Stimulated activated CD4-positive, alpha-beta T cell treated with anti-CD3 and anti-CD28 coated beads, TNF-alpha, amount 100 ng/mL, for 1 hour (primary cell): Measurements from ENCODE around the gene NUDT22.

ENCODE experiments used
- DNase-seq, 3 donors: peaks; one replicate each; pipeline ENCODE4 v3.0.0-alpha.2; 2020; ENCODE audit warnings: low read depth in 3 of 3, low spot score in 1 of 3

NUDT22 gene

DNA sequence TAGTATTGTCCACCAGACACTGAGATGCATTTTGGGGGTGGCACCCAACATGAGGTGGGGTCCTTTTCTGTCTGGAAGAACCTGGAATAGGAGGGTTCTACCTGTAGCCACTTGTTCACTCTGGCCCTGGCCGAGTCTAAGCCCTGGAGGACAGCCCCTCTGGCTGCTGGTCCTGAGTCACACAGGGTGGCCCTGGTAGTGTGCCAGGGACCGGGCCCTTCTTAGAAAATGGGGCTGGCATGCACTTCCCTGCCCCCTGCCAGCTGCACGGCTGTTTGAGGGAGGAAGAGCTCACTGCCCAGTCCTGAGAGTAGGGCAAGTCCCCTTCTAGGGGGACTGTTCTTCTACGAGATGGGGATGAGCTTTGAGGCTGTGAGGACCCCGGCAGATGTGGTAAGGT lies 27.4 kb downstream of the NUDT22 start:
- DNase-seq: no peak

DNA sequence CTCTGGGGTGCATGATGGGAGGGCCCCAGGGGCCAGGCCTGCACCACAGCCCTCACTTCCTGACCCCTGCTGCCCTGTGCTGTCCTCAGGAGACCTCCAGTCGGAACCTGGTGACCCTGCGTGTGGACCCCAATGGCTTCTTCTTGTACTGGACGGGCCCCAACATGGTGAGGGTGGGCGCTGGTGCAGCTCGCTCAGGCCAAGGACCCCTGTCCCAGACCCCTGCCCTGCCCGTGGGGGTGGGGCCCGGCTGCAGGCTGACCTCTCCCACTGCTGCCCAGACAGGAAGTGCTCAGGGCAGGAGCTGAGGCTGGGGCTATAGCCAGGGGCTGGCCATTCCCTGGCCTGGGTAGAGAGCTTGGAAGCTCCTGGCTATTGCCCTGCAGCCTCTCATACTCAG lies 28.3 kb downstream of the NUDT22 start:
- no peak for DNase-seq

DNA sequence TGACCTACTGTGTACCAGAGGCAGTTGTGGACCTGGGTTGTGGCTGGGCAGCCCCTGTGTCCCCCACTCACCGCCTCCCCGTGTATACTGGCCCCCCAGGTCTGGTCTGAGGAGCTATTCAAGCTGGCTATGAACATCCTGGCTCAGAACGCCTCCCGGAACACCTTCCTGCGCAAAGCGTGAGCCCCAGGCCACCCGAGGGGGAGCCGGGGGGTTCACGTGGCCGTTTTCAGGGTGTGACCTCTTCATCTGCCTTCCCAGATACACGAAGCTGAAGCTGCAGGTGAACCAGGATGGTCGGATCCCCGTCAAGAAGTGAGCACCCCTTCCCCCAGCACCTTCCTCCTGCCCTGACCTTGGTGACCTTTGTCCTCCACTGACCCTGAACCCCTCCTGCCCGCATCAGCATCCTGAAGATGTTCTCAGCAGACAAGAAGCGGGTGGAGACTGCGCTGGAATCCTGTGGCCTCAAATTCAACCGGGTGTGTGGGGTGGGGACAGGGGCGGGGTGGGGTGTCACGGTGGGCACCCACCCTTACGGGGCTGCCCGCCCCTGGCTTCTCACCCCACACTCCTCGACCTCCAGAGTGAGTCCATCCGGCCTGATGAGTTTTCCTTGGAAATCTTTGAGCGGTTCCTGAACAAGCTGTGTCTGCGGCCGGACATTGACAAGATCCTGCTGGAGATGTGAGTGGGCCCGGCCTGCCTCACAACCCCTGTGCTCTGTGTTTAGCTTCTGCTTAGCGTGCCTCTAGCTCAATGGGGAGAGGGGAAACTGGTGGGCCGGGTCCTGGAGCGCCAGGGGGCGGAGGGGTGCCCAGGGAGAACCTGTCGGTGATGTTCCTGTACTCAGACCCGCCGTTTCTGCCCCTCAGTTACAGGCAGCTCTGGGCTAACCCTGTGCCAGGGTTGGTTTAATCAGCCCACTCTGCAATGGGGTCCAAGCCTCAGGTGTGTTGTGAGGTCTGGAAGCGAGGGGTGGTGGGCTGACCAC lies 29.4 kb downstream of the NUDT22 start:
- no peak for DNase-seq

DNA sequence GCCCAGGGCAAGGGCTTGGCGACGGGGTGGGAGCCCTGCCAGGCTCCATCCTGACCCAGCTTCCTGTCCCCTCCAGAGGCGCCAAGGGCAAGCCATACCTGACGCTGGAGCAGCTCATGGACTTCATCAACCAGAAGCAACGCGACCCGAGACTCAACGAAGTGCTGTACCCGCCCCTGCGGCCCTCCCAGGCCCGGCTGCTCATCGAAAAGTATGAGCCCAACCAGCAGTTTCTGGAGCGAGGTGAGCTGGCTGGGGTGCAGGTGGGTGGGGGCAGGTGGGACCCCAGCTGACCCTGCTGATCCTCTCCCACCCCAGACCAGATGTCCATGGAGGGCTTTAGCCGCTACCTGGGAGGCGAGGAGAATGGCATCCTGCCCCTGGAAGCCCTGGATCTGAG lies 30.2 kb downstream of the NUDT22 start:
- no peak for DNase-seq

DNA sequence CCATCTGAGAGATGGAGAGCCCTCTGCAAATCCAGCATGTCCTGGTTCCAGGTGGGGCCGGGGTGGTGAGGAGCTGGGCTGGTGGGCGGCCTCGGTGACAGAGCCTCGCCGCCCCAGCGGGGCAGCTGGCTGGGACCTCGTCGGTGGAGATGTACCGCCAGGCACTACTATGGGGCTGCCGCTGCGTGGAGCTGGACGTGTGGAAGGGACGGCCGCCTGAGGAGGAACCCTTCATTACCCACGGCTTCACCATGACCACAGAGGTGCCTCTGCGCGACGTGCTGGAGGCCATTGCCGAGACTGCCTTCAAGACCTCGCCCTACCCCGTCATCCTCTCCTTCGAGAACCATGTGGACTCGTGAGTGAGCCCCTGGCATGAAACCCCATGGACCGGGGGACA lies 32.3 kb downstream of the NUDT22 start:
- no peak for DNase-seq

DNA sequence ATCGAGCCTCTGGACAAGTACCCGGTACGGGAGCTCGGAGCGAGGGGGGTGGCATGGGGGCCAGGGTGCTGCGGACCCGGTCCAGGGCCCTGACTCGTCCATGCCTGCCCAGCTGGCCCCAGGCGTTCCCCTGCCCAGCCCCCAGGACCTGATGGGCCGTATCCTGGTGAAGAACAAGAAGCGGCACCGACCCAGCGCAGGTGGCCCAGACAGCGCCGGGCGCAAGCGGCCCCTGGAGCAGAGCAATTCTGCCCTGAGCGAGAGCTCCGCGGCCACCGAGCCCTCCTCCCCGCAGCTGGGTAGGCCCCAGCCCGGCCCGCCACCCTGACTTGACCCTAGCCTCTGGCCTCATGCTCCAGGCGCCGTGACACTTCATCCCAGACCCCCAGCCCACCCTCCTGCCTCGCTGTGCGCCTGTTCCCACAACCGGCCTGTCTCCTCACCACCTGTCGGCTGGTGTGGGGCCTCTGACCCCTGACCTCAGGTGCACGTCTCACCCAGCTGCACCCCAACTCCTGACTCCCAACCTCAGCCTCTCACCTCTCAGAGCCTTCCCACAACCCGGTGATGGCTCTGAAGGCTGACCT lies 33.0 kb downstream of the NUDT22 start:
- DNase-seq: no peak

DNA sequence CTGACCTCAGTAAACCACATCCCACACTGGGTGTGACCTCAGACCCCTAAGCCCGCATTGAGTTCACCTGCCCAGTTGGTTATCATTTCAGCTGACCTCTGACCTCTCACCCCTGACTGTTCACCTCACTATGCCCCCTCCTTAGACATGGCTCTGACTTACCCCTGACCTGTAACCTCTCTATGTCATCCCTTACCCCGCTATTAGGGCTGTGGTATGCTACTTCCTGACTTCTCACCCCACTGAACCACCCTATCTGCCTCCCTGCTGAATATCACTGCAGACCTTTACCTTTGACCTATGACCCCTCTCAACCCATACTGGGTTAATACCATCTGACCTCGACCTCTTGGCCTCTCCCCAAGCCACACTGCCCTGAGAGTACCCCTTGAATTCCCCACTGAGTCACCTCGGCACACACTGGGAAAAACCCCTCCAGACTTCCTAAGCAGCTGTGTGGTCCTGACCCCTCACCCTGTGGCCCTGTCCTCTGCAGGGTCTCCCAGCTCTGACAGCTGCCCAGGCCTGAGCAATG lies 33.5 kb downstream of the NUDT22 start:
- no peak for DNase-seq

DNA sequence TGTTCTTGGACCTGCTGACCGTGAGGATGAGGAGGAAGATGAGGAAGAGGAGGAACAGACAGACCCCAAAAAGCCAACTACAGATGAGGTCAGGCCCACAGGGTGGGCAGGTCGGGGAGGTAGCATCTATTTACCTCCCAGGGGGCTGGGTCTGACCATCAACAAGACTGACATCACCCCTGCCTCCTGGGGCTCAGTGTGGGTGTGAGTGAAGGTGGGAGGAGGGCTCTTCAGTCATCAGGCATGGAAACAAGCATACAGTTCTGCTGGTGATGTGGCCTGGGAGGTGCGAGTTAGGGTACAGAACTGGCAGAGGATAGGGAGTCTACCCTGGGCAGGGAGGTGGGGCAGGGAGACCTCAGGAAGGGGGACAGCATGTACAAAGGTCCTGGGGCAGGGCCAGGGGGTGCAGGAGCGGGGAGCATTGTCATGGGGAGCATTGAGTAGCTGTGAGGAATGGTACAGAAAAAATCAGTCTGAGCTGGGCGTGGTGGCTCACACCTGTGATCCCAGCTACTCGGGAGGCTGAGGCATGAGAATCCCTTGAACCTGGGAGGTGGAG lies 34.2 kb downstream of the NUDT22 start:
- no peak for DNase-seq

DNA sequence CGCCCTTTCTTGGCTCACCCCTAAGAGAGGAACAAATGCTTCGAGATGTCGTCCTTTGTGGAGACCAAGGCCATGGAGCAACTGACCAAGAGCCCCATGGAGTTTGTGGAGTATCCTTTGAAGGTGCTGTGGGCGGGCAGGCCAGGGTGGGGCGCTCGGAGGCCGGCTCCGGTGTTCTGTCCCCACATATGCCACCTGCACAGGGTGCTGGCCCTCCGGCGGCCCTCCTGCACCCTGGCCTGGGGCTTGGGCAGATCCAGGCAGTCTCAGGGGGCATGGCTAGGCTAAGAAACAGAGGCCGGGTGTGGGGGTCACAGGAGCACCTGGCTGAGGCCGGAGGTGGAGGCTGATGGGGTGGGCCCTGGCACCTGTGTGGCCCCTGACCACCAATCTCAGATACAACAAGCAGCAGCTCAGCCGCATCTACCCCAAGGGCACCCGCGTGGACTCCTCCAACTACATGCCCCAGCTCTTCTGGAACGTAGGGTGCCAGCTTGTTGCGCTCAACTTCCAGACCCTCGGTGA lies 35.5 kb downstream of the NUDT22 start:
- no peak for DNase-seq

DNA sequence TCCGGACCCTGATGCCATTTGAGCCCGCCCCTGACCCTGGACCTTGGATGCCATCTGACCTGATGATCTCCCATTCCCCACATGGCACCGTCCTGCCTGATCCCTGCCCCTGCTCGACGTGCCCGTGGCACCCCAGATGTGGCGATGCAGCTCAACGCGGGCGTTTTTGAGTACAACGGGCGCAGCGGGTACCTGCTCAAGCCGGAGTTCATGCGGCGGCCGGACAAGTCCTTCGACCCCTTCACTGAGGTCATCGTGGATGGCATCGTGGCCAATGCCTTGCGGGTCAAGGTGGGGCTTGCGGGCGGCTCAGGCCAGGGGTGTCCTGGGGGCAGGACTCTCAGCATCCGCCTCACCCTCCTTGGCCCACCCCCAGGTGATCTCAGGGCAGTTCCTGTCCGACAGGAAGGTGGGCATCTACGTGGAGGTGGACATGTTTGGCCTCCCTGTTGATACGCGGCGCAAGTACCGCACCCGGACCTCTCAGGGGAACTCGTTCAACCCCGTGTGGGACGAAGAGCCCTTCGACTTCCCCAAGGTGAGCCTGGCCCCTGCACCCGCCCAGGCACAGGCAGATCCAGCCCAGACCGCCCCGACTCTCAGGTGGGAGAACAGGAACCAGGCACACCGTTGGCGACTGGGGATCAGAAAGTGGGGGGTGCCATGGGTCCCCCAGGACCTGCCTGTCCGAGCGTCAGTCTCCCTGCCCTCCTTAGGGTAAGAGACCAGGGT lies 36.4 kb downstream of the NUDT22 start:
- DNase-seq: no peak

DNA sequence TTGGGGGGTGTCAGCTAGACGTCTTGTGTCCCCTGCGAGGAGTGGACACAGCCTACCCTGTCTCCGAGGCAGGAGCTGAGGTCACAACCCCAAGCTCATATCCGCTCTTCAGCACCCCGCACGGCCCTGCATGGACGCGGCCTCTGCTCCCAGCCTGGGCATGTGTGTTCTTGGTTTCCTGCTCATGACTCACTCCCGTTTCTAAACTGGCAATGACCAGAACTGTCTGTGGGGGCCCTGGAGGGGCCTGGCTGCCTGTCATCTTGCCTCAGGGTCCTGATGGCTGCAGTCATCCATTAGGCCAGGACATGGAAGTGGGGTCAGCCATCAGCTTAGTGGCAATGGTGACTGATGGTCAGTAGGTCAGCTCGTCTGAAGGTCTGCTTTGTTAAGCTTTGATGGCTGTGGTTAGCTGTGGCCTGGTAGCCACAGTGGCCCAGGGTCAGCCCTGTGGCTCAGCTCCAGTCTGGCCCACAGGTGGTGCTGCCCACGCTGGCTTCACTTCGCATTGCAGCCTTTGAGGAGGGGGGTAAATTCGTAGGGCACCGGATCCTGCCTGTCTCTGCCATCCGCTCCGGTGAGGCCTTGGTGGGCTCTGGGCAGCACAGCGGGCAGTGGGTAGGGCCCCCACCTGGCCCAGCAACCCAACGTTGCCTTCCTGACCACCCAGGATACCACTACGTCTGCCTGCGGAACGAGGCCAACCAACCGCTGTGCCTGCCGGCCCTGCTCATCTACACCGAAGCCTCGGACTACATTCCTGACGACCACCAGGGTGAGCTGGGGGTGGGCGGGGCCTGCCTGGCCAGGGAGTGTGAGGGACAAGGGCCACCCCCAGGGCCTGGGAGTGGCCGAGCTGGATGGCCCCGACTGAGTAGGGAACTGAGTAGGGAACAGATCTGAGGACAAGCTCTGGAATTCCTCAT lies 37.2 kb downstream of the NUDT22 start:
- DNase-seq: no peak

DNA sequence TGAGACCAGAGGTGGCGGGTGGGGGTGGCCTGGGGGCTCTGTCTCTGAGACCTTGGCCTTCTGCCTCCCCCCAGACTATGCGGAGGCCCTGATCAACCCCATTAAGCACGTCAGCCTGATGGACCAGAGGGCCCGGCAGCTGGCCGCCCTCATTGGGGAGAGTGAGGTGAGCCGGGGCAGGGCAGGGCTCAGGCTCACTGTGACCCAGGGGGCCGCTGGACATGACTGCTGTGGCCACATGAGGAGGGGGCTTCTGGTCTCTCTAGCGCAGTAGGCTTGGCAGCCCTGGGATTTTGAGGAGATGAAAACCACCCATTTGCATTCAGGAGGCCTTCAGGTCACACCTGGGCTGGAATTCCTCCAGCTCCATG lies 37.9 kb downstream of the NUDT22 start:
- no peak for DNase-seq

DNA sequence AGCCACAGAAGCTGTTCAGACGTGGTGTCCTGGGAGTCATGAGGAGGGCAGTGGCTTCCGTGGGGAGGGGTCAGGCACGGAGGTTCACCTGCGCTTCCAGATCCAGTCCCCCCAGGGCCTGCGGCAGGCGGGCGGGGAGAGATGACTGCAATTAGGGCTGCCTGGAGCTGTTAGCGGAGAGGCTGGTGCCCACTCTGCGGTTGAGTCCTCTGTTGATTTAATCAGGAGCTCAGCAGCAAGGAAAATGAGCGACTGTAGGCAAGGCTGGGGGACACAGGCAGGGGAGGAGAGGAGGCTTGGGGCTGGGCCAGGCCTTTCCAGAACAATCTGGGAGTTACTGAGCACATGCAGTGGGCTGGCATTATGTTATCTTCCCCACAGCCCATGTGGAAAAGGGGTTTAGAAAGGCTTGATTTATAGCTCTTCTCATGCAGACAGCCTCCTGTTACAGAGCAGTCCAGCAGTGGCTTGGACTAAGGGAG lies 38.3 kb downstream of the NUDT22 start:
- DNase-seq: no peak

DNA sequence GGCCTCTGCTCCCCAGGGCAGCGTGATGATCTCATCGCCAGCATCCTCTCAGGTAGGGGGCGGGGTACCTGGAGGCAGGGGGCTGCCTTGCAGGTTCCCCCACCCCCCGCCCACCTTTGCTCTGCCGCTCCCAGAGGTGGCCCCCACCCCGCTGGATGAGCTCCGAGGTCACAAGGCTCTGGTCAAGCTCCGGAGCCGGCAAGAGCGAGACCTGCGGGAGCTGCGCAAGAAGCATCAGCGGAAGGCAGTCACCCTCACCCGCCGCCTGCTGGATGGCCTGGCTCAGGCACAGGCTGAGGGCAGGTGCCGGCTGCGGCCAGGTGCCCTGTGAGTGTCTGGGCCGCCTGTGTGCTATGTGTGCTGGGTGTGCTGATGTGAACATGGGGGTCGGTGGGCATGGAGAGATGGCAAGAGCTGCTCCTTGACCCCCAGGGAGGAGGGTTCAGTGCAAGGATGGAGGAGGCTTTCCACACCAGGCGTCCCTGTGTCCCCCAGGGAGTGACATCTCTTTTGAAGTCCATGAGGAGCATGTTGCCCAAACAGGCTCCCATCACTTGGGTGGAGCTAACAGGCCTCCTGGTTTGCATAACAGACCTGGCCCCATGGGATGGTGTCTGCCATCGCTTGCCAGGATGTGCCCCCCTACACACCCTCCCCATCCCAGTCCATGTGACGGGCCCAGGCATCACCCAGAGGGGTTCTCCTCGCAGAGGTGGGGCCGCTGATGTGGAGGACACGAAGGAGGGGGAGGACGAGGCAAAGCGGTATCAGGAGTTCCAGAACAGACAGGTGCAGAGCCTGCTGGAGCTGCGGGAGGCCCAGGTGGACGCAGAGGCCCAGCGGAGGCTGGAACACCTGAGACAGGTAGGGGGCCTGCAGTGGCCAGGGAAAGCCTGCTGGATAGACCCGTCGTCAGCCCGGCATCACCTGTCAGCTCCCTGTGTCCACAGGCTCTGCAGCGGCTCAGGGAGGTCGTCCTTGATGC lies 39.4 kb downstream of the NUDT22 start:
- DNase-seq: no peak

DNA sequence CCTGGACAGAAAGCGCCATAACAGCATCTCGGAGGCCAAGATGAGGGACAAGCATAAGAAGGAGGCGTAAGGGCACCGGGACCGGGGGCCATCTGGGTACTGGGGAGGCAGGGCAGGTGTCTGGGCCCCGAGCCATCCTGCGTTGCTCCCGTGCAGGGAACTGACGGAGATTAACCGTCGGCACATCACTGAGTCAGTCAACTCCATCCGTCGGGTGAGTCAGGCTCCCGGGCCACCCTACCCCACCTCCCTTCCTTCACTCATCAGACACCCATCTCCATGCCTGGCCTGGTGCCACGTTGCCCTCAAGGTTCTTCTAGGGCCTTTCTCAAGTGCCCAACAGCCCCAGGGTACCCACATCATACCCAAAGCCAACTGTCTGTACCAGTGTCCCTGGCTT lies 40.3 kb downstream of the NUDT22 start:
- DNase-seq: no peak

DNA sequence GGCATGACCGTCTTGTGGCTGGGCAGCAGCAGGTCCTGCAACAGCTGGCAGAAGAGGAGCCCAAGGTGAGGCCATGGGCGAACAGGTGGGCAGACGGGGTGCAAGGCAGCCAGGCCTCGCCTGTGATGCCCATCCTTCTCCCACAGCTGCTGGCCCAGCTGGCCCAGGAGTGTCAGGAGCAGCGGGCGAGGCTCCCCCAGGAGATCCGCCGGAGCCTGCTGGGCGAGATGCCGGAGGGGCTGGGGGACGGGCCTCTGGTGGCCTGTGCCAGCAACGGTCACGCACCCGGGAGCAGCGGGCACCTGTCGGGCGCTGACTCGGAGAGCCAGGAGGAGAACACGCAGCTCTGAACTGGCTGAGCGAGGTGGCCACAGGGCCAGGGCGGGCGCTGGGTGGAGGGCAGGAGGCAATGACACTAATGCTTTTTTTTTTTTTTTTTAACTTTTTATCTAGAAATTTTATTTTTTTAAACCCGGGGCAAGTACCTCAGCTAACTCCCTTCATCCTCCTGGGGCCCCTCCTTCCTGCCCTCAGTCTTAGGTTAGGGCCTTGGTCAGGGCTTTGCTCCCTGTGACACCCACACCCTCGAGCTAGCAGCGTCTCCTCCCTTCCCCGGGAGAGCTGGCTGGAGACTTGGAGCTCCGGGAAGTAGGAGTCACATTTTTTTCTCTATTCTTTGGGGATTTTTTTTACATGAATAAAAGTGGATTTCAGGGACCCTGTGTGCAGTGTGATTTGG lies 41.3 kb downstream of the NUDT22 start:
- DNase-seq: no peak

DNA sequence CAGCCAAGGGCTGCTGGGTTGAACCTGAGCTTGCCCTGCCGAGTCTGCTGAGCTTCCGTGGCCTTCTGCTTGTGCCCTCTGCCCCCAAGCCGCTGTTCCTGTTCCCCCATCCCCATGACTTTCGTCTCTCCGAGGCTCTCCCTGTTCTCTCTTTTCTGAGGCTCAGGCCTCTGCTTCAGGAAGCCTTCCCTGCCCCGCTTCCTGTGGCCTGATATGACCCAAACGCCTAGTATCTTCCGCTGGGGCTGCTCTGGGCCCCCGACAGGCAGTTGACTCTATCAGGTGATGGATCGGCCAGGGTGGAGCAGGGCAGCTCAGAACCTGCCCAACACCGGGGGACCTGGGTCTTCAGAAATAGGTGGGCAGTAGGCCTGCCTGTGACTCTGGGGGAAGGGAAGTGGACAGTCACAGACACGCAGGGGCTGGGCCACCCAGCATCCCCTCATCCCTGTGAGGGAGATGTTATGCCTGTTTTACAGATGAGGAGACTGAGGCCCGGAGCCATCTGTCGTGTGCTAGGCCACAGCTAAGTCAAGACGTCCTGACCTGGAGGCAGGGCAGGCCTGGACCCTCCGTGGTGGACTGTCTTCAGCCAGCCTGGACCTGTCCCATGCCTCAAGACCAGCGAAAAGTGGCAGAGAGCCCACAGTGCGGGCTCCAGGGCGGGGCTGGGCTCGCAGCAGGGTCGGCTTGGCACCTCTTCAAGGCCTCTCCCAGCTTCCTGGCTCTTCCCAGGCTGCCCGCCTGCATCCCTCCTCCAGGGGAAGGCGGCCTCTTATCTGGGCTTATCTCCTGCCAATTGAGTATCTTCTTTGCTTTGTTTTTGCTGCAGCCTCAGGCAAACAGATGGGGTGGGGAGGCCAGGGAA lies 42.2 kb downstream of the NUDT22 start:
- DNase-seq: no peak
